ENCODE data around the gene MYO18B. TPM values are rescaled to one million over a fixed set of nuclear protein-coding genes. Genes with fewer than 3 reads are reported as not detected.

Gene MYO18B
- total RNA-seq, 1 experiment from 2014 or later: not detected

GRCh38 chr22:26075251-26075650, 333.3 kb downstream of the MYO18B start:
- Histone ChIP-seq H3K9me3 (ENCODE audit: low read length) (no peaks in the 10 kb centered on the region), H3K27ac (ENCODE audit: low read length) (no peak overlapping the region), H3K4me2 (ENCODE audit: low read length) (no peak overlapping the region), H3F3A (ENCODE audit: low read length, unreplicated experiment) (no peaks in the 10 kb centered on the region), H3K36me3 (ENCODE audit: low read depth, low read length) (no peaks in the 10 kb centered on the region), H3K9ac (ENCODE audit: low read length) (no peak overlapping the region), H3K4me1 (ENCODE audit: insufficient read depth, low read length) (no peaks in the 10 kb centered on the region), H3K4me3 (ENCODE audit: low read length) (no peak overlapping the region), H2AFZ (ENCODE audit: low read length) (no peak overlapping the region), H3K27me3 (ENCODE audit: low read length) (no peaks in the 10 kb centered on the region), H4K20me1 (ENCODE audit: low read length) (no peaks in the 10 kb centered on the region), H3K9me2 (replicated peaks; ENCODE audit: low read length) (no peaks in the 10 kb centered on the region), H3K79me2 (ENCODE audit: low read length) (no peaks in the 10 kb centered on the region)
- no TSS peak for BruUV-seq (replicated peaks)
- no peak for TF ChIP-seq EZH2 (IDR thresholded peaks at IDR 0.05; ENCODE audit: low read length, unreplicated experiment)
- TF ChIP-seq CTCF (conservative IDR thresholded peaks at IDR 0.05; ENCODE audit: low read depth, low read length): no peak
- TF ChIP-seq EZH2phosphoT487 (IDR thresholded peaks at IDR 0.05; ENCODE audit: borderline replicate concordance, low read length): no peak
- intact Hi-C loops (cut with micrococcal nuclease): no loop called here
- ChIA-PET POLR2A (ENCODE audit: unreplicated experiment) (no interaction called here), CTCF (no interaction called here)
- ATAC-seq: no peak
- DNase-seq: no peak

GRCh38 chr22:26079009-26079408, 337.0 kb downstream of the MYO18B start:
- no peak for TF ChIP-seq CTCF (conservative IDR thresholded peaks at IDR 0.05; ENCODE audit: low read depth, low read length)
- TF ChIP-seq EZH2 (IDR thresholded peaks at IDR 0.05; ENCODE audit: low read length, unreplicated experiment): no peak
- no peak for TF ChIP-seq EZH2phosphoT487 (IDR thresholded peaks at IDR 0.05; ENCODE audit: borderline replicate concordance, low read length)
- POLR2A ChIA-PET (ENCODE audit: unreplicated experiment): no interaction called here

More at GRCh38 chr22:26079009-26079408, 337.0 kb downstream of the MYO18B start:
- Histone ChIP-seq H3K36me3 (ENCODE audit: low read depth, low read length) (no peaks in the 10 kb centered on the region), H2AFZ (ENCODE audit: low read length) (no peak overlapping the region), H3K9ac (ENCODE audit: low read length) (no peak overlapping the region), H3K4me1 (ENCODE audit: insufficient read depth, low read length) (no peaks in the 10 kb centered on the region), H4K20me1 (ENCODE audit: low read length) (no peaks in the 10 kb centered on the region), H3K4me3 (ENCODE audit: low read length) (no peak overlapping the region), H3K27me3 (ENCODE audit: low read length) (no peaks in the 10 kb centered on the region), H3K9me2 (replicated peaks; ENCODE audit: low read length) (no peaks in the 10 kb centered on the region), H3K27ac (ENCODE audit: low read length) (no peak overlapping the region), H3K4me2 (ENCODE audit: low read length) (no peak overlapping the region), H3K9me3 (ENCODE audit: low read length) (no peaks in the 10 kb centered on the region), H3K79me2 (ENCODE audit: low read length) (no peaks in the 10 kb centered on the region), H3F3A (ENCODE audit: low read length, unreplicated experiment) (no peaks in the 10 kb centered on the region)
- CTCF ChIA-PET: no interaction called here
- BruUV-seq (replicated peaks): no TSS peak
- intact Hi-C loops (cut with micrococcal nuclease): no loop called here
- ATAC-seq (no peak), DNase-seq (no peak)

Other genes with a start within 250 kb of the MYO18B start
- under 0.01 TPM in 1 of 2 replicates, not detected in the other for gene GRK3, start 177.5 kb upstream of the MYO18B start, total RNA-seq (2014; rRNA removed)

All from PC-3 (cell line).